ENCODE measurements around the gene ENTPD3.

Gene ENTPD3

DNA sequence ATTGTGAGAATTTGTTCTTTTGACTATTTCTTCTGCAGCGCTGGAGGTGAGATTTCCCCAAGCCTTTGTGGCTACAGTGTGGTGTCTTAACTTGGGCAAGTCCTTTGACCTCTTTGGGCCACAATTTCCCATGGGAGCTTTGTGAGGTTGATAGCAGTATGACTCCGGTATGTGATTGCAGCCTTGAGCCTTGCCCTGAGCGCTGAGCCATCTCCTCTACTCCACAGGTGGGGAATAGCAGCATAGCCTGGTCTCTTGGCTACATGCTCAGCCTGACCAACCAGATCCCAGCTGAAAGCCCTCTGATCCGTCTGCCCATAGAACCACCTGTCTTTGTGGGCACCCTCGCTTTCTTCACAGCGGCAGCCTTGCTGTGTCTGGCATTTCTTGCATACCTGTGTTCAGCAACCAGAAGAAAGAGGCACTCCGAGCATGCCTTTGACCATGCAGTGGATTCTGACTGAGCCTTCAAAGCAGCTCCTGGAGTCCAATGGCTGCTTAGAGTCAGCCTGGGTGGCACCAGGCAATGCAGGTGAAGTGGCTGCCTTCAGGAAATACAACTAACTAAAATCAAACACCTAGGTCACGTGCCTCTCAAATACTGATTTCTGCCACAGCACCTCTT, 40.2 kb downstream of the ENTPD3 start:
- peaks cover 3% of the 10 kb centered on the region; the same call in 1 of the 2 replicates for H3K4me1 ChIP-seq (ENCODE audit: insufficient read depth, low read length)
- no peaks in the 10 kb centered on the region; the same call in 1 of the 2 replicates for H3K36me3 ChIP-seq (ENCODE audit: insufficient read depth, low read length)
- H3K9me3 ChIP-seq (ENCODE audit: control insufficient read depth, insufficient read depth, low read length): no peaks in the 10 kb centered on the region
- no peak overlapping the region for H3K9ac ChIP-seq (ENCODE audit: low read depth, low read length)

DNA sequence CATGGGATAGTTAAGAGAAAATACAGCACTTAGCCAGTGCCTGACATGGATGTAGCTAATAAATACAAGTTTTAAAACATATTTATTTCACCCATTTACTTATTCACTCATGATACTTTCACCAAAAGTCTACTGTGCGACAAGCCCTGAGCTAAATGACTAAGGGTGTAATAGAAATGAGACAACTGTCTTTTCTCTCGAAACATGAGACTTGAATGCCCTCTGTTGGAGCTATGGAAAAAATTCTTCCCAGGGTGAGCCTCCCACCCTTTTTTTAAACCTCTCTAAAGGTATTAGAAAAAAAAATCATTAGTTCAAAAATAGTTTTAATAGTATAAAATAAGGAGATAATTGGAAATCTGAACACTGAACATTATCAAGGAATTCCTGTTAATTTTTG, 45.8 kb downstream of the ENTPD3 start:
- H3K36me3 ChIP-seq (ENCODE audit: insufficient read depth, low read length): no peaks in the 10 kb centered on the region
- no peaks in the 10 kb centered on the region for H3K9me3 ChIP-seq (ENCODE audit: control insufficient read depth, insufficient read depth, low read length)
- peaks cover 3% of the 10 kb centered on the region; the same call in 1 of the 2 replicates for H3K4me1 ChIP-seq (ENCODE audit: insufficient read depth, low read length)
- H3K9ac ChIP-seq (ENCODE audit: low read depth, low read length): no peak overlapping the region

DNA sequence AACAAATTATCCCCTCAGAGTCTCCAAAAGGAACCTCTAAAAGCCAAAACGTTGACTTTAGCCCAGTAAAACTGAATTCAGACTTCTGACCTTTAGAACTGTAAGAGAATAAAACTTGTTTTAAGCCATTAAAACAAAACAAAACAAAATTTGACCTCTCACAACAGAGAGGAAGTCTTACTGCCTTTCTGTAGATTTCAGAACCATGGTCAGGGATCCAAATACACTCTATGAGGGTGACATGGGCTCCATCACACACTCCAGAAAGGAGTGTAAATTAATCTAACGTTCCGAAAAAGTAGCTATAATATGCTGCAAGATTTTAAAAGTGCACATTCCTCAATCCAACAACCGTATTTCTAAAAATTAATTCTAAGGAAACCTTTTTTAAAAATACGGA, 50.9 kb downstream of the ENTPD3 start:
- H3K4me1 ChIP-seq (ENCODE audit: insufficient read depth, low read length): no peaks in the 10 kb centered on the region
- H3K9ac ChIP-seq (ENCODE audit: low read depth, low read length): no peak overlapping the region
- no peaks in the 10 kb centered on the region for H3K9me3 ChIP-seq (ENCODE audit: control insufficient read depth, insufficient read depth, low read length)
- H3K36me3 ChIP-seq (ENCODE audit: insufficient read depth, low read length): no peaks in the 10 kb centered on the region

DNA sequence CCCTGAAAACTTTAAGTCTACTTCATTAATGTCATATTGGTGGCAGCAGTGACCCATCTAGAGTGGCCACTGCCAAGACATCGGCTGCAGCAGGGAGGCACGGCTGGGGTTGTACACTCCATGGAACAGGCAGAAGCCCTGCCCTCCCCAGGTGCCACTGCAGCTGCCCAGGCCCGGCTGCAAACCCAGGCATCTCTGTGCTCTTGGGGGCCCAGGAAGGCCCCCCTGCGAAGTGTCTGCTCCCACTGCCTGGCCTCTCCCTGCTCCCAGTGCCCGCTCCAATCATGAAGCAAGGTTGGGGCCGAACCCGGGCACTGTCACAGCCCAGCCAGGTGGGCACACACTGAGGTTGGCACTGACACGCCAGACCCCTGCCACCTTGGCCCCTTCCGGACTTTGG, 58.1 kb downstream of the ENTPD3 start:
- Histone ChIP-seq H3K9ac (ENCODE audit: low read depth, low read length) (no peak overlapping the region), H3K4me1 (ENCODE audit: insufficient read depth, low read length) (no peaks in the 10 kb centered on the region), H3K36me3 (ENCODE audit: insufficient read depth, low read length) (no peaks in the 10 kb centered on the region), H3K9me3 (ENCODE audit: control insufficient read depth, insufficient read depth, low read length) (no peaks in the 10 kb centered on the region)

DNA sequence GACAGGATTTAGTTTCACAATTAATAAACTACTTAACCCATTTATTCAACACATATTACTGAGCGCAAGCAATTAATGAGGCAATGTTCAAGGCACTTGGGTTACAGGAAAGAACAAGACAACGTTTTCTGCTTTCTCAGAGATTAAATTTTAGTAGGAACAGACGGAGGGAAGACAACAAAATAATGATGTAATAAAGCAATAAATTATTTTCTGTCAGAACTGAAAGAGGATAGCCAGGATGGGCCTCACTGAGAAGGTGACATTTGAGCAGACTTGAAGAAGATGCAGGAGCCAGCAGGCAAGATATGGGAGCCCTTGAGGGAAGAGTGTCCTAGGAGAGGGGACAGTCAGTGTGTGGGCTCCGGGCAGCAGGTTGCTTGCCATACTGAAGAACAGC, 58.9 kb downstream of the ENTPD3 start:
- Histone ChIP-seq H3K9ac (ENCODE audit: low read depth, low read length) (no peak overlapping the region), H3K4me1 (ENCODE audit: insufficient read depth, low read length) (no peaks in the 10 kb centered on the region), H3K9me3 (ENCODE audit: control insufficient read depth, insufficient read depth, low read length) (no peaks in the 10 kb centered on the region)

DNA sequence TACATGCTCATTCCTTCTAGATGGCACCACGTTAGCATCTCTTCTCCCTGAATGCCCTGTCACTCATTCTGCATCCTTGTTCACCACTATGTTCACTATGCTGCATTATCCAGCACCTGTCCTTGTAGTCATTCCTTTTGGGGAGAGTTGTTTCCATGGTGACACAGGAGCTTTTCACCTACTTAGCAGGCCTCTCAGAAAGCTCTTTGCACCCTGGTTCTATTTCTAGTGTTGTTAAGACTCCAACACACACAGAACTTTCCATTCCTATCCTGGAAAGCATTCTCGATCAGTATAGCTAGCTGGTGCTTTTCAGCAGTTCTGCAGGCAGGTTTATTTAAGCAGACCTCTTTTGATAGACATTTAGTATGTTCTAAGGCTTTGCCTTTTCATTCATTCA, 63.5 kb downstream of the ENTPD3 start:
- Histone ChIP-seq H3K9ac (ENCODE audit: low read depth, low read length) (no peak overlapping the region), H3K36me3 (ENCODE audit: insufficient read depth, low read length) (no peaks in the 10 kb centered on the region), H3K9me3 (ENCODE audit: control insufficient read depth, insufficient read depth, low read length) (no peaks in the 10 kb centered on the region), H3K4me1 (ENCODE audit: insufficient read depth, low read length) (no peaks in the 10 kb centered on the region)

More for the DNA sequence above, 58.9 kb downstream of the ENTPD3 start:
- no peaks in the 10 kb centered on the region for H3K36me3 ChIP-seq (ENCODE audit: insufficient read depth, low read length)

DNA sequence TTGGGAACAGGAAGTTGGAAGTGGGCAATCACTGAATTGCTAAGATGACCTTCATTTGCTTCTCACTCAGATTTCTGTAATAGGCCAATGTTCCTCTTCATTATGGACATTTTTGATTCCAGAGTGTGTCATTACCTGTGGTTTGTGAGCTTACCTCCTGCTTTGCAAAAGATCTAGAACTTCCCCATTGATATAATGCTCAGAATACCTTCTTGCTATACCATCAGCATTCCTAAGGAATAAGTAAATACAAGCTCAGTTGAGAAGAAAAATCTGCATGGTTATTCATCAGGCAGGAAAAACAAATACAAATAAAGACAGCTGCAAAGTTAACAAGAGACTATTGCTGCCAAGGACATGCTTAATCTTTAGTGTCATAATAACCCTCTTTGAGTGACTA, 64.6 kb downstream of the ENTPD3 start:
- no peaks in the 10 kb centered on the region for H3K9me3 ChIP-seq (ENCODE audit: control insufficient read depth, insufficient read depth, low read length)
- H3K36me3 ChIP-seq (ENCODE audit: insufficient read depth, low read length): no peaks in the 10 kb centered on the region
- H3K9ac ChIP-seq (ENCODE audit: low read depth, low read length): no peak overlapping the region
- H3K4me1 ChIP-seq (ENCODE audit: insufficient read depth, low read length): no peaks in the 10 kb centered on the region

DNA sequence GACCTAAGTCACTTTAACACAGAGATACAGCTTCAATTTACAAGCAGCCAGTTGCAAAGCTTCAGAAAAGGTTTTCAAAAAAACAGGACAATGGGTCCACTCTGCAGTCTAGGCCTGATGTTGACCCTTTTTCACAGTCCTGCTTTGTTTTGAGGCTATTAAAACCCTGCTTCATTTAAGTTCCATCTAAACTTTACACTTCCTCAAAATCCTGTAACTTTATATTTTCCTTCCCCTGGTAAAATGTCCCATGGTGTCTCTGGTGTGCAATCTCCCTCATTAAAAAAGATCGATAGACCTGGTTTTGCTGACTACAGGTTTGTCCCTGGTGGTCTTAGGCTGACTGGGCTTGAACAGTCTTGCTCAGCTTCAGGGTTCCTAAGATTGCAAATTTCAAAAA, 65.1 kb downstream of the ENTPD3 start:
- Histone ChIP-seq H3K9ac (ENCODE audit: low read depth, low read length) (peak overlapping the region; percentile 86), H3K4me1 (ENCODE audit: insufficient read depth, low read length) (no peaks in the 10 kb centered on the region), H3K9me3 (ENCODE audit: control insufficient read depth, insufficient read depth, low read length) (no peaks in the 10 kb centered on the region), H3K36me3 (ENCODE audit: insufficient read depth, low read length) (no peaks in the 10 kb centered on the region)

DNA sequence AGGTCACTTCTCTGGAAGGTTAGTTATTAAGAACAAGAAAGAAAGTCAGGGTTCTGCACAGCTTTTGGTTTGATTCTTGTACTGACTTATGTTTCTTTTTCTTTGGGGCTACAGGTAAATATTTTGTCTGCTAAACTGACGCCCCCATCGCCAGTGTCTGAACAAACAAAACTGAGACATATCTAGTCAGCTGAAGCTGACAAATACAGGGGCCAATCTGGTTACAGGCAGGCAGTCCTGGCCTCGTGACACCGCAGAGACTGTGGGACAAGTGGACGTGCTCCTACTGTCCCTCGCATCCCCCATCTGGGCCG, 65.5 kb downstream of the ENTPD3 start:
- Histone ChIP-seq H3K9me3 (ENCODE audit: control insufficient read depth, insufficient read depth, low read length) (no peaks in the 10 kb centered on the region), H3K36me3 (ENCODE audit: insufficient read depth, low read length) (no peaks in the 10 kb centered on the region), H3K4me1 (ENCODE audit: insufficient read depth, low read length) (no peaks in the 10 kb centered on the region), H3K9ac (ENCODE audit: low read depth, low read length) (peak overlapping the region; percentile 86)

DNA sequence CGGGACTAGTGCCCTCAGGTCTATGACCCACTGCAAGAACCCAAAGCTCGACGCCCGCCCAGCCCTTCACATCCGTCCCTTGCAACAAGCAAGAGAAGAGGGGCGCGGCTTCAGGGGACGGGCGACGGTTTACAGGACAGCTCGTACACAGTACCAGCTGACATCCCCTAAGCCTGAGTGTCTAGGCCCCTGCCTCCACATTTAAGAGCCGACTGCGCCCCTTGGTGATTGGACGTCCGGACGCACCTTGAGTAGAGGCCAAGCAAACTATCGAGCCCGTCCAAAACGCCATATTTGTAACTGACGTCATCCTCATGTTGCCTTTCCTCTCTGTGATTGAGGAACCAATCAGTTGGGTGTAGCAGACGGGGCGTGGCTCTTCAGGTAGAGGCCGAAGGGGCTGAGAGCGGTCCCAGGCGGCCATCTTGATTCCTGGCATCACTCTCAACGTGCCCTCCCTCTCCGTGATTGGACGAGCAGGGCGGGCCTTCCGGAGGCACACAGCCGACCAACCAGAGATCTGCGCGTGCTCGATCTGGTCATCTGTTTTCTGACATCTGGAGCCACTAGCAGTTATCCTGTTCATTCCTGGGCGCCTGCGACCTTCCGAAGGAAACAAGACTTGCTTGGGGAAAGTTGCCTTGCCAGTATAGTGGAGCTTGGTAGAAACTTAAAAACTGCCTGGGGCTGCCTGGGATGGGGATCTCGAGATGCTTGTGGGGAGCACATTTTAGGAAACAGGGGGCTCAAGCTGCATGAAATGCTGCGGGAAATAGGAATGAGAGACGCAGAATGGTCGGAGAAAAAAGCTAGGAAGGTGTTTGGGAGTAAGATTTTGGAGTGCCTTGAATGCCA, 66.1 kb downstream of the ENTPD3 start:
- Histone ChIP-seq H3K36me3 (ENCODE audit: insufficient read depth, low read length) (peaks cover 4% of the 10 kb centered on the region), H3K9me3 (ENCODE audit: control insufficient read depth, insufficient read depth, low read length) (no peaks in the 10 kb centered on the region), H3K9ac (ENCODE audit: low read depth, low read length) (peak overlapping the region; percentile 86)

DNA sequence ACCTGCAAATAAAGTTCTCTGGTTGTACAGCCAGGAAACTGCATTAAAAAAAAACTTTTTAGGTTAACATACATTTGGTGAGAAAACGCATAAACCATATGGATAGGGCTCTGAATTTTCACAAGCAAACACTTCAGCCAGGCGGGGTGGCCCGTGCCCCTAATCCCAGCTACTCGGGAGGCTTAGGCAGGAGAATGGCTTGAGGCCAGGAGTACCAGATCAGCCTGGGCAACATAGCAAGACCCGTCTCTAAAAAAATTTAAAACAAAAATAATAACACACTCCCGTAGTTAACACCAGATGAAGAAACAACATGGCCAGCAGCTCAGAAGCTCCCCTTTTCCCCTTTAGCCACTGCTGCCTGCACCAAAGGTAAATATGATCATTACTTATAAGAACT, 66.9 kb downstream of the ENTPD3 start:
- peak overlapping the region; percentile 59 for H3K9ac ChIP-seq (ENCODE audit: low read depth, low read length)
- H3K9me3 ChIP-seq (ENCODE audit: control insufficient read depth, insufficient read depth, low read length): no peaks in the 10 kb centered on the region
- 0 out of 2 replicates have a peak, but pooled peaks cover 3% of the 10 kb centered on the region for H3K4me1 ChIP-seq (ENCODE audit: insufficient read depth, low read length)
- peaks cover 13% of the 10 kb centered on the region for H3K36me3 ChIP-seq (ENCODE audit: insufficient read depth, low read length)

More for the DNA sequence above, 66.1 kb downstream of the ENTPD3 start:
- H3K4me1 ChIP-seq (ENCODE audit: insufficient read depth, low read length): 0 out of 2 replicates have a peak, but pooled peaks cover 1% of the 10 kb centered on the region

DNA sequence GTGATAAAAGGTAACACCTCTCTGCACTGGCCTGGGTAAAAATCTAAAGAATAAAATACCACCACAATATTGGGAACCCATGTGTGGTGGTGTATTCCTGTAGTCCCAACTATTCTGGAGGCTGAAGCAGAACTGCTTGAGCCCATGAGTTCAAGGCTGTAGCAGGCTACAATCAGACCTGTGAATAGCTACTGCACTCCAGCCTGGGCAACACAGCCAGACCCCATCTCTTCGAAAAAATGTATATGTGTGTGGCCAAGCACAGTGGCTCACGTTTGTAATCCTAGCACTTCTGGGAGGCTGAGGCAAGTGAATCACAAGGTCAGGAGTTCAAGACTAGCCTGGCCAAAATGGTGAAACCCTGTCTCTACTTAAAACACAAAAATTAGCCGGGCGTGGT, 68.3 kb downstream of the ENTPD3 start:
- H3K4me1 ChIP-seq (ENCODE audit: insufficient read depth, low read length): 0 out of 2 replicates have a peak, but pooled peaks cover 3% of the 10 kb centered on the region
- H3K9ac ChIP-seq (ENCODE audit: low read depth, low read length): no peak overlapping the region
- peaks cover 17% of the 10 kb centered on the region for H3K36me3 ChIP-seq (ENCODE audit: insufficient read depth, low read length)

DNA sequence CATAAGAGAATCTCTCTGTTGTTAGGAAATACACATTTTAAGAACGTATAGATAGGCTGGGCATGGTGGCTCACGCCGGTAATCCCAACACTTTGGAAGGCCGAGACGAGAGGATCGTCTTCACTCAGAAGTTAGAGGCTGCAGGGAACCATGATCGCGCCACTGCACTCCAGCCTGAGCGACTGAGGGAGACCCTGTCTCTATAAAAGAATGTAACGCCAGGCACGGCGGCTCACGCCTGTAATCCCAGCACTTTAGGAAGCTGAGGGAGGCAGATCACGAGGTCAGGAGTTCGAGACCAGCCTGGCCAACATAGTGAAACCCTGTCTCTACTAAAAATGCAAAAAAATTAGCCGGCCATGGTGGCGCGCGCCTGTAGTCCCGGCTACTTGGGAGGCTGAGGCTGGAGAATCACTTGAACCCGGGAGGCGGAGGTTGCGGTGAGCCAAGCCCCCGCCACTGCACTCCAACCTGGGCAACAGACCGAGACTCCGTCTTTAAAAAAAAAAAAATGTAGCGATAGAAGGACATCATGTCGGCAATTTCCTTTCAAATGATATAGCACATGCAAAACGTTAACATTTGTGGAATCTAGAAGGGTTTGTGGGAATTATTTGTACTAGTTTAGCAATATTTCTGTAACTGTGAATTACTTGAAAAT, 69.4 kb downstream of the ENTPD3 start:
- Histone ChIP-seq H3K9me3 (ENCODE audit: control insufficient read depth, insufficient read depth, low read length) (no peaks in the 10 kb centered on the region), H3K4me1 (ENCODE audit: insufficient read depth, low read length) (0 out of 2 replicates have a peak, but pooled peaks cover 3% of the 10 kb centered on the region), H3K9ac (ENCODE audit: low read depth, low read length) (peak overlapping the region; percentile 87), H3K36me3 (ENCODE audit: insufficient read depth, low read length) (peaks cover 23% of the 10 kb centered on the region)

More for the DNA sequence above, 68.3 kb downstream of the ENTPD3 start:
- H3K9me3 ChIP-seq (ENCODE audit: control insufficient read depth, insufficient read depth, low read length): no peaks in the 10 kb centered on the region

DNA sequence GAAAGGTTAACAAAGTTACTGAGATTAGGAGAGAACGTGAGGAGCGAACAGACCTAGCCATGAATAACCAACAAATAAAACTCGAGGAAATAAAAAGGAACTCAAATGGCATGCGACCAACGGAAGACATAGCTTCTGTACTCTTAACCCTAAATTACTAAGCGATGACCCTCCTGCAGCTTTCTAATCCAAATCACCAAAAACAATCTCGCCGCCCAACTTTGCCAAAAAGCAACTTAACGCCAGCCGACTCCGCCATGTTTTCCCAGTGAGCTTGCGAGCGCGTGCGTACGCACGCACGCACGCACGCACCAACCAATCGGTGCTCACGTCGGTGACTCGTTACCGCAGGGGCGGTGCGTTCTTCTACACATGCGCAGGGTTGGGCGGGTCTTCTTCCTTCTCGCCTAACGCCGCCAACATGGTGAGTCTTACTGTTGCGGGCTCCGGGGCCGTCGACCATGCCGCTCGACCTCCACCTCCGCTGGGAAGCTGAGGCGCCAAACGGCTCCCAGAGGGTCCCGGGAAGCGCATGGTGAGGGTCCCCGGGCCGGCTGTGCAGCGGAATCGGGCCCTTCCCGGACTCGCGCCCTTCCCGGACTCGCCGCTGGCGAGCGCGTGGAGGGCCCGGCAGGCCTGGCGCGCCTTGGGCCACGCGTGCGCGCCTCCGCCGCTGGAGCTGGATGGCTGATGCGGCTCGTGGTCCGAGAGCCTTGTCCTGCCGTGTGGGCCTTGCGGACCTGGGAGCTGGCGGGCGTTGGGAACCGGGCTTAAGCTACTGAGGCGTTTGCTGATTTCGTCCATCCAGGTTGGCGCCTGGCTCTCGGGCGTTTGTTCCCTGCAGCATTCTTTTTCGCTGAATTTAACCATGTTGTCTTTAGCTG, 70.2 kb downstream of the ENTPD3 start, which contains the start of gene RPL14:
Gene RPL14, plus strand, starts transcription at position 400 of the 884 bp plus-strand sequence. Its CDS starts 133 bp downstream, at position 533.
- H3K9me3 ChIP-seq (ENCODE audit: control insufficient read depth, insufficient read depth, low read length): no peaks in the 10 kb centered on the region
- peaks cover 24% of the 10 kb centered on the region for H3K36me3 ChIP-seq (ENCODE audit: insufficient read depth, low read length)
- H3K4me1 ChIP-seq (ENCODE audit: insufficient read depth, low read length): 0 out of 2 replicates have a peak, but pooled peaks cover 3% of the 10 kb centered on the region
- peak within 1 kb of the TSS; percentile 87 for H3K9ac ChIP-seq (ENCODE audit: low read depth, low read length)
